ENCODE data around the gene SH2D3A.
"Not testable (repeated sequence)": the region's sequence is repeated elsewhere in the genome, so short reads cannot be mapped to it uniquely, and the experiment has no call there.

The SH2D3A gene

DNA sequence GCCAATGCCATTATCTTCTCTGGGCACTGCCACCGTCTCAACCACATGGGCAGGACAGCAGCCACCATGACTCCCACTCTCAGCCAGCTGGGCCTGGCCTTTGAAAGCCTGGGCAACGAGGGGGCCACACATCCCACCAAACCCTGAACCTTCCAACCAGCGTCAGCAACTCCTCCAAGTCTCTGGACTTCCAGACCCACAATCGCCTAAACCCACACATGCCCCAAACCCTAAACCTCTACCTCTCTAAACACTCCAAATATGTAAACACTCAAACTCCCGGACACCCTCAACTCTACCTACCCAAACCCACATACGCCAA is 47.7 kb downstream of the SH2D3A start:
- no peak for DNase-seq

GRCh38 chr19:6718741-6719539 is 48.3 kb downstream of the SH2D3A start:
- no peak for DNase-seq

GRCh38 chr19:6718111-6718740 is 49.0 kb downstream of the SH2D3A start:
- DNase-seq: no peak

GRCh38 chr19:6717441-6717971 is 49.7 kb downstream of the SH2D3A start:
- DNase-seq: no peak

DNA sequence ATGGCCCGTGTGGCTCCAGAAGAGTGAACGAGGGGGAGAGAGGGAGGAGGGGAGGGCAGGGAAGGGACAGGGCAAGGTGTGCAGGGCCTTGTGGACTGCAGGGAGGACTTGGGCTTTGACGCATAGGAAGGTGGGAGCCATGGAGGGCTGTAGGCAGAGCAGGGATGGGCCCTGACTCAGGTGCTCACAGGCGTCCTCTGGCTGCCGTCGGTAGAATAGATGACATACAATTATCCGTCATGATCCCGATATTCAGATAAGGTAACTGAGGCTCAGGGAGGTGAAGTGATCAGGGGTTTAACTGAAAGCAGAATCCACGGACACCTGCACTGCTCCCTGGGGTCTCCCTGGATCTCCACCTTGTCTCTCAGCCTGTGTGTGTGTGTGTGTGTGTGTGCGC is 50.2 kb downstream of the SH2D3A start:
- DNase-seq: no peak

DNA sequence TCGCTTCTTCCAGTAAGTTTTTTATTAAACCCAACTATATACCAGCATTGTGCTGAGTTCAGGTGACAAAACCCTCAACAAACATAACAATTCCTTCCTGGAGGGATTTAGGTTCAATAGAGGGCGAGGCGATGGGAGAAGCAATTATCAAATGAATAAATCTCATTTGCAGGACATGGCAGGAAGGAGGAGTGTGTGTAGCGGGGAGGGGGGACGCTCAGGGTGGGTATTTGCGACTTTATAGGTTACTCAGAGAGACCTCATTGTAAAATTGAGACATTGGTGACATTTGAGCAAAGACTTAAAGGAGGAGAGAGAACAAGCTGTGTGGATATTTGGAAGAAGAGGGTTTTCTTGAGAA is 50.6 kb downstream of the SH2D3A start:
- DNase-seq: no peak

DNA sequence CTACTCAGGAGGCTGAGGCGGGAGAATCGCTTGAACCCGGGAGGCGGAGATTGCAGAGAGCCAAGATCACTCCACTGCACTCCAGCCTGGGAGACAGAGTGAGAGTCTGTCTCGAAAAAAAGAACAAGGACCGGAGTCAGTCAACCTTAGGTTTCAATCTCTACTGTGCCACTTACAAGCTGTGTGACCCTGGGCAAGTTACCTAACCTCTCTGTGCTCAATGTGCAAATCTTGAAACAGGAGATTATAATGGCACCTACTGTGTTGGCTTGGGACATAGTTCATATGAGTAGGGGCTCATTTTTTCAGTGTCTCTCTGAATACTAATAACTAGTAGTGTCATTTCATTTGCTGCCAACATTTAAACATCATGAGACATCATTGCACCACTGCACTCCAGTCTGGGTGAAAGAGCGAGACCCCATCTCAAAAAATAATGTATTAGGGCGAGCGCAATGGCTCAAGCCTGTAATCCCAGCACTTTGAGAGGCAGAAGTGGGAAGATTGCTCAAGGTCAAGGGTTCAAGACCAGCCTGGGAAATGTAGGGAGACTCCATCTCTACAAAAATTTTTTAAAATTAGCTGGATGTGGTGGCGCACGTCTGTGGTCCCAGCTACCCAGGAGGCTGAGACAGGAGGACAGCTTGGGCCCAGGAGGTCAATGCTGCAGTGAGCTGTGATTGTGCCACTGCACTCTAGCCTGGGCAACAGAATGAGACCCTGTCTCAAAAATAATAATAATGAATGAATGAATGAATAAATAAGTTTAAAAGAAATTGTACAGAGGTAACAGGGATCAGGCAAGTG is 52.3 kb downstream of the SH2D3A start:
- no peak for DNase-seq

DNA sequence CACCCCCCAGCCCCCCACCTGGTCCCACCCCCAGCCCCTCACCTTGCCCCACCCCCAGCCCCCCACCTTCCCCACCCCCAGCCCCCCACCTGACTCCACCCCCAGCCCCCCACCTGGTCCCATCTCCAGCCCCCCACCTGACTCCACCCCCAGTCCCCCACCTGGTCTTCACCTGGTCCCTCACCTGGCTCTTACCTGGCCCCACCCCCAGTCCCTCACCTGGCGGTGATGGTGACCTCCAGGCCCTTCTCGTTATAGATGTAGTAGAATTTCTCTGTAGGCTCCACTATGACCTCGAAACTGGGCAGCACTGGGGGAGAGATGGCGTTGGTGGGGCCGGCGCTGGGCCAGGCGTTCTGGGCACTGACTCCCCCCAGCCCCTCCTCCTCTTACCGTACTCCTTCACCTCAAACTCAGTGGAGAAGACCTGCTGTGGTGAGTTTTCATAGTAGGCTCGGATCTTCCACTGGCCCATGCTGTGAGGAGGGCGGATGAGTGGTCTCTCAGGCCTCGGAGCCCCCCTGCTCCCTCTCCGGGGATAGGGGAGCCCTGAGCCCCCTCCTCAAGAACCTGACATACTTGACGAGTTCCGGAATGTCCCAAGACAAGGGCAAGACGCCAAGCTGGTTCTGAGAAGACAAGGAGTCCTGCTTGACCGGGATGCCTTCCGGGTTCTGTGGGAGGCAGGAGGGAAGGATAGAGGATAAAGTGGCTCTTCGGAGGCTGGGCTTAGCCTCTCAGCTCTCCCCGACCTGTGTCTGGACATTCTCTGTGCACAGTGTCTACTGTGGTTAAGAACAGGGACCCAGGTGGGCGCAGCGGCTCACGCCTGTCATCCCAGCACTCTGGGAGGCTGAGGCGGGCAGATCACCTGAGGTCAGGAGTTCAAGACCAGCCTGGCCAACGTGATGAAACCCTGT is 53.2 kb downstream of the SH2D3A start:
- DNase-seq: no peak

GRCh38 chr19:6712692-6713670 is 54.3 kb downstream of the SH2D3A start:
- no peak for DNase-seq

DNA sequence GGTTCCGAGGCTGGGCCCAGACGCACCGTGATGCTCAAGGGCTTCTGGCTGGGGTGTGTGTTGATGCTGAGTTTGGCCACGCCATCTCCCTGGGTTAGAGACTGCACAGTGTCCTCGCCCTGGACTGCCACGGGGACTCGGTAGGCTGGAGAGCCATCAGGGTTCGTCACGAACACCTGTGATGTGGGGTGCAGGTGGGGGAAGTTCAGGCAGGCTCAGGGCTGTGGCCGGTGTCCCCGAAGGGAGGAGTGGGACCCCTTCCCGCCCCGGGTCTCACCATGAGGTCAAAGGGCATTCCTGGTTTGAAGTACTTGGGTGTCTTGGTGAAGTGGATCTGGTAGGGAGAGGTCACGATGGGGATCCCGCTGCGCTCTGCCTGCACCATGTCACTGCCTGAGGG is 55.0 kb downstream of the SH2D3A start:
- DNase-seq: no peak

DNA sequence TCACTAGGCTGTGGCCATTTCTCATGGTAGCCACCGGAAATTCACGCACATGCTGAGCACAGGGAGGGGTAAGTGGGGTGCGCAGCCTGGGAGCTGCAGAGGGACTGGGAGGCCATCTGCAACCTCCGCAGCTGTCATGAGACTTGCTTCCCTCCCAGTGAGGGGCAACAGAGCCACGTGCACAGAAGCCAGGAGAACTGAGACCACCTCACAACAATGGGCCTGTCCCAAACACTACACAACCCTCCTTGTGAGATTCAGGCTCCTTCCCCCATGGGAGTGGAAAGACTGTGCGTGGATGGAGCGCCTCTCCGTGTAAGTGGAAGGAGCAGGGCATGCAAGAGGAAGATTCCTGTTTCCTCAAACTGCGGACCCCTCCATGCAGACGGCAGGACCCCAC is 55.6 kb downstream of the SH2D3A start:
- DNase-seq: no peak

- no peak for DNase-seq
Measured at GRCh38 chr19:6711078-6711361, 56.2 kb downstream of the SH2D3A start.

GRCh38 chr19:6710273-6711077 is 56.8 kb downstream of the SH2D3A start:
- DNase-seq: no peak

DNA sequence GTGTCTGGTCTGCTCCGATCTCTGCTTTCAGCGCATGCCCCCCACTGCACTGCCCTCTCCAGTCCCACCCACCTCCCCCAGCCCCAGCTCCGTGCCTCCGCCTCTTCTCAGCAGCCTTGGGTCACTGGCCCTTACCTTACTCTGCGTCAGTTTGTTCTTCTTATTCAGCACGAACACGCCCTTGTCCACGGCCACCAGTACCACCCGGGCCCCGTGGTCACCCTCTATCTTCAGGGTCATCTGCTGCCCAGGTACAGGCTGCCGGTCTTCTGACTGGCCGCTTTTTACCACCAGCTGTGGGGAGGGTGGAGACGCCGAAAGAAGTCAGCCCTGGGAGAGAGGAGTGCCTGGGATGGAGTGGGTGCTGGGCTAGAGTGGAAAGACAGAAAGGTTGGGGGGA is 57.7 kb downstream of the SH2D3A start:
- no peak for DNase-seq

DNA sequence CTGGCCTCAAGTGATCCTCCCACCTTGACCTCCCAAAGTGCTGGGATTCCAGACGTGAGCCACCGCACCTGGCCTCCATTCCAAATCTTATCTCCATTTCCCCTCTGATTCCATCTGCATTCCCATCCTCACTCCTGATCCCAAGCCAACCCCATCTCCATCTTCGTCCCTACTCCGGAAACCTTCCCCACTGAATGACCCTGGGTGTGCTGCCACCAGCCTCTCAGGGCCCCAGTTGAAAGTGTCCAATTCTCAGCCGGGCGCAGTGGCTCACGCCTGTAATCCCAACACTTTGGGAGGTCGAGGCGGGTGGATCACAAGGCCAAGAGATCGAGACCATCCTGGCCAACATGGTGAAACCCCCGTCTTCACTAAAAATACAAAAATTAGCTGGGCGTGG is 58.3 kb downstream of the SH2D3A start:
- DNase-seq: not testable (repeated sequence)

DNA sequence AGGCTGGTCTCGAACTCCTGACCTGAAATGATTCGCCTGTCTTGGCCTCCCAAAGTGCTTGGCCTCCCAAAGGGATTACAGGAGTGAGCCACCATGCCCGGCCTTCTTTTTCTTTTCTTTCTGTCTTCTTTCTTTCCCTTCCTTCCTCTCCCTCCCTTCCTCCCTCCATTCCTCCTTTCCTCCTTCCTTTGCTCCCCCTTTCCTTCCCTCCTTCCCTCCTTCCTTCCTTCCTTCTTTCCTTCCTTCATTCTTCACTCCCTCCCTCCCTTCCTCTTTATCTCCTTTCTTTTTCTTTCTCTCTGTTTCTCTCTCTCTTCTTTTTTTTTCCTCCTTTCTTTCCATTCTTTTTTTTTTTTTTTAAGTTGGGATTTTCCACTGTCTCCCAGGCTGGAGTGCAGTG is 58.9 kb downstream of the SH2D3A start:
- DNase-seq: no peak

GRCh38 chr19:6707658-6708018 is 59.6 kb downstream of the SH2D3A start:
- DNase-seq: no peak

DNA sequence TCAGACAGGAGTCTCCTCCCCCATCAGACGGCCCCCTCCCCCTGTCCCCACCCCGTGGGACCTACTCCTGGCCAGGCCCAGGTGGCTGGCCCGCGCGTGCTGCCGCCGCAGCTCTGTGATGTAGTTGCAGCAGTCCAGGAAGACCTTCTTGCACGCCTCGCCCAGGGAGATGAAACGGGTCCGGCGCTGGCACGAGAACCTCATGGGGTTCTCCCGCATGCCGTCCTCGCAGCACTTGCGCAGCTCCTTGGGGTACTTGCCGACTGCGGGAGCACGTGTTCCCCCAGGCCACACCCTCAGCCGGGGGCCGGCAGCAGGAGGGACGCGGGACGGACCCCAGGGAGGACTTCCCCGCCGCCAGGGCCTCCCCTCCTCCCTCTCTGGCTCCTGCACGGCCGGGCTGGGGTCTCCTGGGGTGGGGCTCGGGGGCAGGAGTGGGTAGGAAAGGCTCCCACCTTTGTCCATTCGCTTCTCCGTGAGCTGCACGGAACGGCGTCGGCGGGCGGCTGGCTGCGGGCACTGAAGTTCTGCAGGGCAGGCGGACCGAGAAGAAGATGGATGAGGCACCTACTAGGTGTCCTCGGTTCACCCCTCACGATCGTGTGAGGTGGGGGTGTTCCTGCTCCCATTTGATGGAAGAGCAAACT is 60.1 kb downstream of the SH2D3A start:
- no peak for DNase-seq

DNA sequence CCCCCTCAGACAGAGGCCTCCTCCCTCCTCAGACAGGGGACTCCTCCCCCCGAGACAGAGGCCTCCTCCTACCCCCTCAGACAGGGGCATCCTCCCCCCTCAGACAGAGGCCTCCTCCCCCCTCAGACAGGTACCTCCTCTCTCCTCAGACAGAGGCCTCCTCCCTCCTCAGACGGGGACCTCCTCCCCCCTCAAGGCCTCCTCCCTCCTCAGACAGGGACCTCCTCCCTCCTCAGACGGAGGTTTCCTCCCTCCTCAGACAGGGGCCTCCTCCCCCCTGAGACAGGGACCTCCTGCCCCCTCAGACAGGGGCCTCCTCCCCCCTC is 60.6 kb downstream of the SH2D3A start:
- DNase-seq: no peak

DNA sequence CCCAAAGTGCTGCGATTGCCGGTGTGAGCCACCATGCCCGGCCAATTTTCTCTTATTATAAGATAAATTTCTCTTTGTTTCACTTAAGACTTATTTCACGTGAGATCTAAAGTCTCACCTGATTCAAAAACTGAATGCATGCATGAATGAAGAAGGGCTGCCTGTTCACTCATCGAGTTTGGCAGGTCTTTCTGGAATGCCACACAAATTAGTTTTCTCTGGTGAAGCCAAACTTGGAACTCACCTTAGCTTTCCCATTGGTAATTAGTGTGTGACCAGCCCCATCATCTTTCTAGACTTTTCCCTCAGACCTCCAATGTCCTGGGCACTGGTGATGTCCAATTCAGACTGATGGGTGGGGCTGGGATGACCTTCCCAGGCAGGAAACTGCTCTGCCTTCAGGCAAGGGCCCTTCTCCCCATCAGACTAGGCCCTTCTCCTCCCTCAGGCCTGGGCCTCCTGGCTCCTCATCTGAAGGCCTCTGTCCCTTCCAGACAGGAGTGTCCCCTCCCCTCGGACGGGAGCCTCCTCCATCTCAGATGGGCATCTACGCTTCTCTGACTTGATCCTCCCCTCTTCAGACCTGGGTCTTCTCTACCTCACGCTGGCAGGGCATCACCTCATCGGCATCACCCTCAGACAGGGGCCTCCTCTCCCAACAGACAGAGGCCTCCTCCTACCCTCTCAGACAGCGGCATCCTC is 61.2 kb downstream of the SH2D3A start:
- DNase-seq: no peak
